GM12875 (cell line): ENCODE data around the gene SLC35F6.
A peak's percentile ranks its signal among the peaks of the same experiment; 100 is the strongest.

Source experiments
- H3K4me3 ChIP-seq: one replicate; pipeline ENCODE4 v1.5.1; 2011; ENCODE audit warnings: low read depth, low read length, control low read depth
- TF ChIP-seq, protein P1 (sequence below): IDR thresholded peaks from 2 replicates; pipeline ENCODE4 v1.5.1; 2011; ENCODE audit warnings: low read depth, mild to moderate bottlenecking, control low read depth, inconsistent platforms, low read length, moderate library complexity, borderline replicate concordance; ENCODE audit not compliant: insufficient read depth

SLC35F6 gene

DNA sequence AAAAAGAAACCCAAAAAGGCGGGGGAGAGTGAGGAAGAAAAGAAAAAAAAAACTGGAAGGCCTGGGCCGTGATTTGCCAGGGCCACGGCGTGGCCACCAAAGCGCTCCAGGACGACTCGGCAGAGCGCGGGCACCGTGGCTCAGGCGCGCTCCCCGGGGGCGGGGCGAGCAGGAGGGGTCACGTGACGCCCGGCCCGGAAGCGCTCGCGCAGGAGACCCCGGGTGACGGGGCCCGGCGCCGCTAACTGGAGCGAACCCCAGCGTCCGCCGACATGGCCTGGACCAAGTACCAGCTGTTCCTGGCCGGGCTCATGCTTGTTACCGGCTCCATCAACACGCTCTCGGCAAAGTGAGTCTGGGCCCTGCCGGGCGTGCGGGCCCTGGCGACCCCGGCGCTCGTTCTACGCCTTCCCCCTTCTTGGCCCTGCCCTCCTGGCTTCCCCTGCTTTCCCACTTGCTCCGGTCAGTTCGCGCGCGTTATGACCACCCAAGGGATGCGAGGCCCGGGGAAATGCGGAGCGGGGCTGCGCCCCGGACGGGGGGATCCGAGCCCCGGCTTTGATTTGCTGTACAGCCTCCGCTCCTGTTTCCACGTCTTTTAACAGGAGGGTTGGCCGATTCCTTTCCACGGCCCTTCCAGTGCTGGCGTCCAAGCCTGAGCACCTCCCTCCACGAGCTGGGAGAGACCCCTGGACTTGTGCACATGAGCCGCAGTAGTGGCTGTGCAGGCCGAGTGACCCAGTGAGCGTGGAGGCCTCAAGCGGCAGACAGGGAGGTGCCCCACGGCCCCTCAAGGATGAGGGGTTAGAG, at the start of gene SLC35F6:
TSS of gene SLC35F6 (plus strand) at position 207 of the 810 bp plus-strand sequence. CDS start at position 273, 66 bp downstream.
- peak within 1 kb of the TSS; percentile 90 for H3K4me3 ChIP-seq
- TF ChIP-seq, protein P1, sequence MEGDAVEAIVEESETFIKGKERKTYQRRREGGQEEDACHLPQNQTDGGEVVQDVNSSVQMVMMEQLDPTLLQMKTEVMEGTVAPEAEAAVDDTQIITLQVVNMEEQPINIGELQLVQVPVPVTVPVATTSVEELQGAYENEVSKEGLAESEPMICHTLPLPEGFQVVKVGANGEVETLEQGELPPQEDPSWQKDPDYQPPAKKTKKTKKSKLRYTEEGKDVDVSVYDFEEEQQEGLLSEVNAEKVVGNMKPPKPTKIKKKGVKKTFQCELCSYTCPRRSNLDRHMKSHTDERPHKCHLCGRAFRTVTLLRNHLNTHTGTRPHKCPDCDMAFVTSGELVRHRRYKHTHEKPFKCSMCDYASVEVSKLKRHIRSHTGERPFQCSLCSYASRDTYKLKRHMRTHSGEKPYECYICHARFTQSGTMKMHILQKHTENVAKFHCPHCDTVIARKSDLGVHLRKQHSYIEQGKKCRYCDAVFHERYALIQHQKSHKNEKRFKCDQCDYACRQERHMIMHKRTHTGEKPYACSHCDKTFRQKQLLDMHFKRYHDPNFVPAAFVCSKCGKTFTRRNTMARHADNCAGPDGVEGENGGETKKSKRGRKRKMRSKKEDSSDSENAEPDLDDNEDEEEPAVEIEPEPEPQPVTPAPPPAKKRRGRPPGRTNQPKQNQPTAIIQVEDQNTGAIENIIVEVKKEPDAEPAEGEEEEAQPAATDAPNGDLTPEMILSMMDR: no peak

DNA sequence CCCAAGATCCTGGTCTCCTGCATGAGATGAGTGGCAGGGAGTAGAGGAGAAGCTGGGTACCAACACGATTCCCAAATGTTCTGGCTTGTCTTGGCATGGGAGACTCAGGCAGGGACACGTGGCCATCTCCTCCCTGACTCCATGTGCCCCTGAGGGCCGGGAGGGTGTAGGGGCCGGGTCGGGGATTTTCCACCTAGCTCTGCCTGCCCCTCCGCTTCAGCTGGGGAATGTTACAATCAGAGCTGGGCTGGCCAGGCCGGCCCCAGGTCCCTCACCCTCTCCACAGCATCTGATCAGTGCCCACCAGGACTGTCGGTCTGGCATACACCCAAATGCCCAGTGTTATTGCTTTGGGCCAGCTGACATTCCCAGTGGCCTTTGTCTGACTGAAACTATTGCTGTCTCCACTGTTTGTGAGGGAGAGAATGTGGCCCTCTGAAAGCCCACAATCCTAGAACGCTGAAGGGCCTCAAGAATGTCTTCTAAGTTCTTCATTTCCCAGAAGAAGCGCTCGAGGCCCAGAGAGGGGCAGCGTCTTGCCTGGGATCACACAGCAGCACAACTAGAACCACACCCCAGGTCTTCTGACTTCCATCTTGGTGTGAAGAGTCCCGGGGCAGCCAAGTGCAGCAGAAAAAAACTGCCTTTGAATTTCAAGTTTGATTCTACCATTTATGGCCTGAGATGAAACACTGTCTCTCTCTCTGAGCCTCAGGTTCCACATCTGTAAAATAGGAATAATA, 48.4 kb upstream of the SLC35F6 start:
- TF ChIP-seq, protein P1: no peak
- H3K4me3 ChIP-seq: no peak overlapping the region

GRCh38 chr2:26716340-26716739, 47.7 kb upstream of the SLC35F6 start:
- TF ChIP-seq, protein P1: no peak
- no peak overlapping the region for H3K4me3 ChIP-seq

DNA sequence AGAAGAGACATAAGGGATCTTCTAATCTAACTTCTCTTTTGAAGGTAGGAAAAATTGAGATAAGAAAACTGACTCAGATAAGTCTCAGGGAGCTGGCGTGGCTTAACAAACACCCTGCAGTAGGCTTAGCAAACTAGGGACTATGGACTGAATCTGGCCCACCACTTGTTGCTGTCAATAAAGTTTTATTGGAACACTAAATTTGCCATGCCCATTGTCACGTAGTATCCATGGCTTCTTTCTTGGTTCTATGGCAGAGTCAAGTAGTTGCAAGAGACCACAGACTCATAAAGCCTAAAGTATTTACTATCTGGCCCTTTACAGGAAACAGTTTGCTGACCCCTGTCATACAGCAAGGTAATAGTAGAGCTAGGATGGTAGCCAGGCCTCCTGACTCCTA, 47.3 kb upstream of the SLC35F6 start:
- no peak overlapping the region for H3K4me3 ChIP-seq
- TF ChIP-seq, protein P1: no peak

DNA sequence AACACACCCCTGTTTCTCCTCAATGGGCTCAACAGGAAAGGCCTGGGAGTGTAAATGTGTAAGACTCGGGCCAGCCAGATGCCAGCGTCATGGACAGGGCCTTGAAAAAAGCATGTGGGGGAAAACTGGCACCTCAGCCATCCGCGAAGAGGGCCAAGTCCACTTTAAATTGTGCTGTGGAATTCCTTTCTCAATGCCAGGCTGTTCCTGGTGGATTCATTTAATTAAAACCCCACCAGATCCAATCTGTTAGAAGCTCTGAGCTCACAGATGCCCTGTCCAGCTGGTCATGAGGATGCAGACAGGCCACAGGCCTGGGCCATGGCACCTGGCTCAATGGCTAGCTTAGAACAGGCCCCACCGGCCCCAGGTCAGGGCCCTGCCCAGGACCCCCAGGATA, 46.7 kb upstream of the SLC35F6 start:
- TF ChIP-seq, protein P1: no peak

GRCh38 chr2:26718949-26719686, 45.0 kb upstream of the SLC35F6 start:
- H3K4me3 ChIP-seq: no peak overlapping the region
- TF ChIP-seq, protein P1: no peak

More for the DNA sequence above, 46.7 kb upstream of the SLC35F6 start:
- H3K4me3 ChIP-seq: no peak overlapping the region
